Activated naive CD8-positive, alpha-beta T cell treated with anti-CD3 and anti-CD28 coated beads, Interleukin-2, amount 10 ng/mL, durations not matched to agents 7 days and 5 days (primary cell): ENCODE measurements around the gene CD44. TPM values are rescaled to one million over a fixed set of nuclear protein-coding genes. Genes with fewer than 3 reads are reported as not detected.

Experiments
- ATAC-seq: fragments of 150-1000 bp; cut with Tn5 transposase; one replicate; pipeline ENCODE4 v1.10.0; 2021; ENCODE audit warnings: low read depth, moderate library complexity
- POLR2A ChIA-PET: fragments of 350-600 bp; sonication (Branson Sonifier 250); formaldehyde crosslinking; loops from one replicate; lab custom pipeline; 2021; ENCODE audit warnings: antibody characterized with exemption; lab: Charles Lee
- DNase-seq: peaks from one replicate; pipeline ENCODE4 v3.0.0; 2021
- H3K27ac Mint-ChIP-seq: one replicate; pipeline ENCODE4 v1.8.0; 2022; ENCODE audit warnings: mild to moderate bottlenecking, mixed read lengths
- H3K27me3 Mint-ChIP-seq: one replicate; pipeline ENCODE4 v1.8.0; 2022; ENCODE audit warnings: mild to moderate bottlenecking, moderate library complexity, mixed read lengths
- H3K36me3 Mint-ChIP-seq: one replicate; pipeline ENCODE4 v1.8.0; 2021; ENCODE audit warnings: mild to moderate bottlenecking, mixed read lengths
- H3K4me1 Mint-ChIP-seq: one replicate; pipeline ENCODE4 v1.8.0; 2021; ENCODE audit warnings: mixed read lengths
- H3K4me3 Mint-ChIP-seq: one replicate; pipeline ENCODE4 v1.8.0; 2022; ENCODE audit warnings: mild to moderate bottlenecking, moderate library complexity, mixed read lengths
- H3K9me3 Mint-ChIP-seq: one replicate; pipeline ENCODE4 v1.8.0; 2021; ENCODE audit warnings: mixed read lengths
- total RNA-seq, 2 experiments: library from RNA; stranded (reverse); gene quantifications; one replicate each; pipeline ENCODE4 v1.2.3, GENCODE V29; 2021

The CD44 gene
- total RNA-seq, 2 experiments from 2014 or later, result 551 to 555 TPM

GRCh38 chr11:35169754-35170153 lies 30.8 kb downstream of the CD44 start:
- H3K4me3 Mint-ChIP-seq, result no peak overlapping the region
- POLR2A ChIA-PET, result interaction anchor here (0.6 to 9.0 kb wide), 3 partner anchors 24 to 29 kb away, joined by 3 to 87 read pairs (median 3); partner anchors contain the start of gene CD44
- H3K9me3 Mint-ChIP-seq, result no peaks in the 10 kb centered on the region
- ATAC-seq (no peak), DNase-seq (no peak)
- H3K36me3 Mint-ChIP-seq, result peaks cover 47% of the 10 kb centered on the region
- no peaks in the 10 kb centered on the region for H3K27me3 Mint-ChIP-seq
- H3K4me1 Mint-ChIP-seq, result peaks cover 86% of the 10 kb centered on the region
- peak overlapping the region; percentile 51 for H3K27ac Mint-ChIP-seq

GRCh38 chr11:35170503-35170902 lies 31.5 kb downstream of the CD44 start:
- no peaks in the 10 kb centered on the region for H3K9me3 Mint-ChIP-seq

GRCh38 chr11:35171226-35171625 lies 32.3 kb downstream of the CD44 start:
- DNase-seq, result no peak
- H3K27ac Mint-ChIP-seq, result peak overlapping the region; percentile 94
- POLR2A ChIA-PET, result interaction anchor here (6.9 kb wide), 1 partner anchor 31 kb away, joined by 54 read pairs; the partner anchor contains the start of gene CD44
- no peaks in the 10 kb centered on the region for H3K9me3 Mint-ChIP-seq
- ATAC-seq, result no peak
- no peak overlapping the region for H3K4me3 Mint-ChIP-seq
- H3K4me1 Mint-ChIP-seq, result peaks cover 84% of the 10 kb centered on the region
- no peaks in the 10 kb centered on the region for H3K27me3 Mint-ChIP-seq
- peaks cover 52% of the 10 kb centered on the region for H3K36me3 Mint-ChIP-seq

More at GRCh38 chr11:35170503-35170902, 31.5 kb downstream of the CD44 start:
- DNase-seq, result no peak
- Mint-ChIP-seq H3K27ac (peak overlapping the region; percentile 54), H3K27me3 (no peaks in the 10 kb centered on the region), H3K36me3 (peaks cover 52% of the 10 kb centered on the region), H3K4me3 (peak overlapping the region; percentile 20), H3K4me1 (peaks cover 87% of the 10 kb centered on the region)
- ATAC-seq, result no peak
- POLR2A ChIA-PET, result interaction anchor here (1.2 to 9.0 kb wide), 2 partner anchors 27 to 30 kb away, joined by 3 to 87 read pairs; partner anchors contain the start of gene CD44

GRCh38 chr11:35173011-35173511 lies 34.1 kb downstream of the CD44 start:
- peak overlapping the region; percentile 94 for H3K27ac Mint-ChIP-seq
- H3K36me3 Mint-ChIP-seq, result peaks cover 53% of the 10 kb centered on the region
- peak overlapping the region; percentile 75 for H3K4me3 Mint-ChIP-seq
- H3K27me3 Mint-ChIP-seq, result no peaks in the 10 kb centered on the region
- ATAC-seq (no peak), DNase-seq (no peak)
- H3K9me3 Mint-ChIP-seq, result no peaks in the 10 kb centered on the region
- H3K4me1 Mint-ChIP-seq, result peaks cover 82% of the 10 kb centered on the region
- POLR2A ChIA-PET, result interaction anchor here (6.9 to 9.5 kb wide), 2 partner anchors 10 to 33 kb away, joined by 54 to 186 read pairs; partner anchors contain the start of gene CD44

GRCh38 chr11:35173616-35174566 lies 34.9 kb downstream of the CD44 start:
- H3K4me3 Mint-ChIP-seq, result peak overlapping the region; percentile 75
- peaks cover 82% of the 10 kb centered on the region for H3K4me1 Mint-ChIP-seq
- DNase-seq, result no peak
- H3K27me3 Mint-ChIP-seq, result no peaks in the 10 kb centered on the region
- H3K27ac Mint-ChIP-seq, result peak overlapping the region; percentile 94
- ATAC-seq, result peak; percentile 2
- H3K9me3 Mint-ChIP-seq, result no peaks in the 10 kb centered on the region
- POLR2A ChIA-PET, result interaction anchor here (0.9 to 9.5 kb wide), 9 partner anchors 9 to 162 kb away, joined by 3 to 186 read pairs (median 3); partner anchors contain the start of gene CD44
- peaks cover 45% of the 10 kb centered on the region for H3K36me3 Mint-ChIP-seq

GRCh38 chr11:35174666-35175065 lies 35.7 kb downstream of the CD44 start:
- H3K4me3 Mint-ChIP-seq, result peak overlapping the region; percentile 75
- peak; percentile 28 for ATAC-seq
- POLR2A ChIA-PET, result interaction anchor here (0.7 to 9.5 kb wide), 11 partner anchors 11 to 163 kb away, joined by 3 to 186 read pairs (median 3); partner anchors contain the start of gene CD44
- H3K4me1 Mint-ChIP-seq, result peaks cover 83% of the 10 kb centered on the region
- peak overlapping the region; percentile 94 for H3K27ac Mint-ChIP-seq
- H3K27me3 Mint-ChIP-seq, result no peaks in the 10 kb centered on the region
- H3K9me3 Mint-ChIP-seq, result no peaks in the 10 kb centered on the region
- peaks cover 41% of the 10 kb centered on the region for H3K36me3 Mint-ChIP-seq
- DNase-seq, result no peak

GRCh38 chr11:35177370-35177769 lies 38.4 kb downstream of the CD44 start:
- Mint-ChIP-seq H3K9me3 (no peaks in the 10 kb centered on the region), H3K27me3 (no peaks in the 10 kb centered on the region), H3K27ac (peak overlapping the region; percentile 85), H3K4me3 (peak overlapping the region; percentile 29), H3K36me3 (peaks cover 45% of the 10 kb centered on the region), H3K4me1 (peaks cover 81% of the 10 kb centered on the region)
- no peak for DNase-seq
- ATAC-seq, result peak; percentile 81
- POLR2A ChIA-PET, result interaction anchor here (0.9 to 9.5 kb wide), 9 partner anchors 14 to 173 kb away, joined by 3 to 186 read pairs (median 5); partner anchors contain the start of gene CD44

GRCh38 chr11:35178067-35178805 lies 39.3 kb downstream of the CD44 start:
- Mint-ChIP-seq H3K9me3 (no peaks in the 10 kb centered on the region), H3K27me3 (no peaks in the 10 kb centered on the region), H3K4me3 (peak overlapping the region; percentile 29), H3K27ac (peak overlapping the region; percentile 85), H3K4me1 (peaks cover 82% of the 10 kb centered on the region), H3K36me3 (peaks cover 49% of the 10 kb centered on the region)
- ATAC-seq (no peak), DNase-seq (no peak)
- POLR2A ChIA-PET, result interaction anchor here (1.0 to 9.5 kb wide), 9 partner anchors 12 to 132 kb away, joined by 3 to 186 read pairs (median 5); partner anchors contain the start of gene CD44

GRCh38 chr11:35178873-35179272 lies 39.9 kb downstream of the CD44 start:
- POLR2A ChIA-PET, result interaction anchor here (1.3 to 9.5 kb wide), 3 partner anchors 11 to 24 kb away, joined by 3 to 186 read pairs (median 4); no protein-coding TSS in a partner anchor
- peak overlapping the region; percentile 85 for H3K27ac Mint-ChIP-seq

GRCh38 chr11:35179466-35180135 lies 40.6 kb downstream of the CD44 start:
- DNase-seq (no peak), ATAC-seq (no peak)
- H3K4me1 Mint-ChIP-seq, result peaks cover 73% of the 10 kb centered on the region
- no peaks in the 10 kb centered on the region for H3K27me3 Mint-ChIP-seq
- H3K36me3 Mint-ChIP-seq, result peaks cover 59% of the 10 kb centered on the region
- H3K27ac Mint-ChIP-seq, result peak overlapping the region; percentile 85
- POLR2A ChIA-PET, result interaction anchor here (1.3 to 9.5 kb wide), 4 partner anchors 11 to 40 kb away, joined by 3 to 186 read pairs (median 5); partner anchors contain the start of gene CD44
- H3K4me3 Mint-ChIP-seq, result peak overlapping the region; percentile 39
- no peaks in the 10 kb centered on the region for H3K9me3 Mint-ChIP-seq

More at GRCh38 chr11:35178873-35179272, 39.9 kb downstream of the CD44 start:
- DNase-seq (no peak), ATAC-seq (no peak)
- Mint-ChIP-seq H3K4me3 (peak overlapping the region; percentile 19), H3K36me3 (peaks cover 54% of the 10 kb centered on the region), H3K9me3 (no peaks in the 10 kb centered on the region), H3K4me1 (peaks cover 79% of the 10 kb centered on the region), H3K27me3 (no peaks in the 10 kb centered on the region)

GRCh38 chr11:35180317-35181233 lies 41.6 kb downstream of the CD44 start:
- Mint-ChIP-seq H3K9me3 (no peaks in the 10 kb centered on the region), H3K36me3 (peaks cover 59% of the 10 kb centered on the region), H3K4me1 (peaks cover 68% of the 10 kb centered on the region), H3K27ac (peak overlapping the region; percentile 50), H3K4me3 (no peak overlapping the region), H3K27me3 (no peaks in the 10 kb centered on the region)
- ATAC-seq (no peak), DNase-seq (no peak)
- POLR2A ChIA-PET, result interaction anchor here (1.3 to 9.5 kb wide), 3 partner anchors 17 to 41 kb away, joined by 3 to 186 read pairs (median 6); partner anchors contain the start of gene CD44
